NB4 (cell line): Measurements from ENCODE around the gene ADSS2.

Experiments
- POLR2A ChIP-seq: IDR thresholded peaks from 2 replicates; pipeline ENCODE4 v1.6.1; 2011; ENCODE audit warnings: mild to moderate bottlenecking; ENCODE audit not compliant: insufficient read length; ENCODE audit errors: extremely low read depth
- TF ChIP-seq, protein P1 (sequence below): IDR thresholded peaks from one replicate; pipeline ENCODE4 v1.5.1; 2012; ENCODE audit warnings: low read depth, low read length

DNA sequence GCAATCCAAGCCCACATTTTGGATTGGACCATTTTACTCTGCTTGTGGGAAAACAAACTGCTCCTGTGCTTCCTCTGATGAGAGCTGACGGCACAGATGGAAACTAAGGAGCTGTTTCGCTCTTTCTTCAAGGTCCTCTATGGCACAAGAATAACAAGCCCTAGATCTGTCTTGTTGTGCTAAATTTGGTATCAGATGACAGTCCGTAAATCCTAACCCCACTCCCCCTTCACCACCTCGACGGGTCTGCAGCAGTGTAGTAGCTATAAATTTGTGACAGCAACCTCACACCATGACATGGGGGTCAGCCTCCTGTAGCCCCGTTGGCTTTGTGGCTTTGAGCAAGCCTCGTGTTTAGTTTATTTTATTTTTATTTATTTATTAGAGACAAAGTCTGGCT is 85.9 kb downstream of the ADSS2 start:
- TF ChIP-seq, protein P1, sequence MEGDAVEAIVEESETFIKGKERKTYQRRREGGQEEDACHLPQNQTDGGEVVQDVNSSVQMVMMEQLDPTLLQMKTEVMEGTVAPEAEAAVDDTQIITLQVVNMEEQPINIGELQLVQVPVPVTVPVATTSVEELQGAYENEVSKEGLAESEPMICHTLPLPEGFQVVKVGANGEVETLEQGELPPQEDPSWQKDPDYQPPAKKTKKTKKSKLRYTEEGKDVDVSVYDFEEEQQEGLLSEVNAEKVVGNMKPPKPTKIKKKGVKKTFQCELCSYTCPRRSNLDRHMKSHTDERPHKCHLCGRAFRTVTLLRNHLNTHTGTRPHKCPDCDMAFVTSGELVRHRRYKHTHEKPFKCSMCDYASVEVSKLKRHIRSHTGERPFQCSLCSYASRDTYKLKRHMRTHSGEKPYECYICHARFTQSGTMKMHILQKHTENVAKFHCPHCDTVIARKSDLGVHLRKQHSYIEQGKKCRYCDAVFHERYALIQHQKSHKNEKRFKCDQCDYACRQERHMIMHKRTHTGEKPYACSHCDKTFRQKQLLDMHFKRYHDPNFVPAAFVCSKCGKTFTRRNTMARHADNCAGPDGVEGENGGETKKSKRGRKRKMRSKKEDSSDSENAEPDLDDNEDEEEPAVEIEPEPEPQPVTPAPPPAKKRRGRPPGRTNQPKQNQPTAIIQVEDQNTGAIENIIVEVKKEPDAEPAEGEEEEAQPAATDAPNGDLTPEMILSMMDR: no peak
- TF ChIP-seq POLR2A: no peak
